Body of pancreas (tissue), 4 donors: ENCODE results near the gene ASB8. TPM values are rescaled to one million over a fixed set of nuclear protein-coding genes. Genes with fewer than 3 reads are reported as not detected.
"Not testable (repeated sequence)": the region's sequence is repeated elsewhere in the genome, so short reads cannot be mapped to it uniquely, and the experiment has no call there.

Experiments
- ATAC-seq: fragments of 150-250 bp; one replicate; pipeline ENCODE4 v1.9.1; 2016
- DNase-seq, 4 donors: peaks; one replicate each; pipeline ENCODE4 v3.0.0-alpha.2; 2019
- H3K27ac ChIP-seq, 4 donors: fragments of 200-600 bp; sonication (generic); 1 replicate in 3 of 4; 2 replicates in 1 of 4; pipeline versions ENCODE4 v1.5.1 to v1.6.1; 2016 to 2019; ENCODE audit warnings: mild to moderate bottlenecking in 1 of 4, mixed read lengths in 1 of 4, moderate library complexity in 1 of 4
- H3K27me3 ChIP-seq, 2 donors: fragments of 200-600 bp; sonication (generic); one replicate each; pipeline ENCODE4 v1.6.0; 2016; ENCODE audit warnings: mild to moderate bottlenecking in 1 of 2
- H3K36me3 ChIP-seq, 2 donors: fragments of 200-600 bp; sonication (generic); replicated peaks in 1 of 2; 2 replicates each; pipeline ENCODE4 v1.5.1; 2016; ENCODE audit warnings: low read depth in 2 of 2; ENCODE audit not compliant: insufficient read depth in 1 of 2
- H3K4me1 ChIP-seq: fragments of 200-600 bp; sonication (generic); one replicate; pipeline ENCODE4 v1.6.0; 2016
- H3K4me3 ChIP-seq, 2 donors: fragments of 200-600 bp; sonication (generic); 1 replicate in 1 of 2; 2 replicates in 1 of 2; pipeline ENCODE4 v1.5.1; 2016 to 2019
- H3K9me3 ChIP-seq, 3 donors: fragments of 200-600 bp; sonication (generic); 1 replicate in 2 of 3; 2 replicates in 1 of 3; pipeline ENCODE4 v1.5.1; 2016
- POLR2A ChIP-seq, 3 donors: fragments of 450-650 bp; IDR thresholded peaks; one replicate each; pipeline ENCODE4 v1.6.1; 2016; ENCODE audit warnings: antibody characterized with exemption in 3 of 3, mild to moderate bottlenecking in 2 of 3
- WGBS, 2 donors: methylation state at CpG; one replicate each; pipeline ENCODE4 v1.1.5; 2017; 5-methylcytosine and 5-hydroxymethylcytosine counted together
- intact Hi-C: fragments of 100-400 bp; cut with DNase I; formaldehyde crosslinking; loops from one replicate; pipeline ENCODE4 v1.15.1; 2023
- total RNA-seq, 2 donors: library from RNA; depleted of rRNA; stranded (reverse); fragments of >200 nt; gene quantifications; one replicate each; pipeline ENCODE4 v1.1.0, GENCODE V29; 2016
- TF ChIP-seq, protein P1 (sequence below), 7 experiments: fragments of 450-650 bp in 4 of 7; fragments of 200-600 bp in 3 of 7; sonication (generic) in 3 of 7; IDR thresholded peaks; one replicate each; pipeline ENCODE4 v1.5.1; 2016 to 2019; ENCODE audit warnings: antibody characterized with exemption in 7 of 7

Gene ASB8
- total RNA-seq, 2 donors from 2014 or later, result 27.2 to 33.0 TPM

DNA sequence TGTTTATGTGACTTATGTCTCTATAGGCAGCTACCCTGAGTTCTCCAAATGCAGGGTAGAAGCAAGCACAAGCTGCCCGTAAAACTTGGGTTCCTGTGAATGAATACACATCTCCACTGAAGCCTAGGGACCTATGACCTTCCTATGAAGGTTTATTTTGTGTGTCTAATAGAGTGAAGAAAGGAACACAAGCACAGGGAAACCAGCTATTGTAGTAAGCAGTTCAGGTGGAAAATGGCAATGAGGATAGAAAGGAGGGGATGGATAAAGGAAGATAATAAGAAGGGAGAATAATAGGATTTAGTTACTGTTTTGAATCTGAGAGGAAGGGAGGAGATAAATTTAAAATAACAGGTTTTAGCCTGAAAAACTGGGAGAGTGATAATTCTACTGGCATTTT is 35.8 kb downstream of the ASB8 start:
- H3K36me3 ChIP-seq, result no peaks in the 10 kb centered on the region
- 91 to 94% methylated on average over 1 of the region's 1 CpG for WGBS, 2 donors
- no peaks in the 10 kb centered on the region for H3K27me3 ChIP-seq
- no peak overlapping the region for H3K27ac ChIP-seq
- DNase-seq, result no peak
- peaks cover 10% of the 10 kb centered on the region for H3K4me1 ChIP-seq
- intact Hi-C loops, result no loop called here
- no peak for TF ChIP-seq POLR2A (IDR thresholded peaks at IDR 0.05)
- H3K4me3 ChIP-seq, result no peak overlapping the region
- ATAC-seq, result no peak
- no peaks in the 10 kb centered on the region for H3K9me3 ChIP-seq

GRCh38 chr12:48119834-48120195 is 37.5 kb downstream of the ASB8 start:
- Histone ChIP-seq H3K27ac (peak overlapping the region in 1 of 4 donors; percentile 7), H3K36me3 (no peaks in the 10 kb centered on the region), H3K27me3 (no peaks in the 10 kb centered on the region), H3K4me1 (peaks cover 10% of the 10 kb centered on the region), H3K9me3 (no peaks in the 10 kb centered on the region), H3K4me3 (no peak overlapping the region)
- ATAC-seq, result no peak
- intact Hi-C loops, result no loop called here
- WGBS, 2 donors, result 24 to 27% methylated on average over 5 of the region's 5 CpGs
- no peak for TF ChIP-seq POLR2A (IDR thresholded peaks at IDR 0.05)
- TF ChIP-seq, protein P1, sequence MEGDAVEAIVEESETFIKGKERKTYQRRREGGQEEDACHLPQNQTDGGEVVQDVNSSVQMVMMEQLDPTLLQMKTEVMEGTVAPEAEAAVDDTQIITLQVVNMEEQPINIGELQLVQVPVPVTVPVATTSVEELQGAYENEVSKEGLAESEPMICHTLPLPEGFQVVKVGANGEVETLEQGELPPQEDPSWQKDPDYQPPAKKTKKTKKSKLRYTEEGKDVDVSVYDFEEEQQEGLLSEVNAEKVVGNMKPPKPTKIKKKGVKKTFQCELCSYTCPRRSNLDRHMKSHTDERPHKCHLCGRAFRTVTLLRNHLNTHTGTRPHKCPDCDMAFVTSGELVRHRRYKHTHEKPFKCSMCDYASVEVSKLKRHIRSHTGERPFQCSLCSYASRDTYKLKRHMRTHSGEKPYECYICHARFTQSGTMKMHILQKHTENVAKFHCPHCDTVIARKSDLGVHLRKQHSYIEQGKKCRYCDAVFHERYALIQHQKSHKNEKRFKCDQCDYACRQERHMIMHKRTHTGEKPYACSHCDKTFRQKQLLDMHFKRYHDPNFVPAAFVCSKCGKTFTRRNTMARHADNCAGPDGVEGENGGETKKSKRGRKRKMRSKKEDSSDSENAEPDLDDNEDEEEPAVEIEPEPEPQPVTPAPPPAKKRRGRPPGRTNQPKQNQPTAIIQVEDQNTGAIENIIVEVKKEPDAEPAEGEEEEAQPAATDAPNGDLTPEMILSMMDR (IDR thresholded peaks at IDR 0.05), result no peak
- DNase-seq, result no peak

GRCh38 chr12:48119078-48119833 is 38.1 kb downstream of the ASB8 start, which contains the start of gene PFKM:
Gene PFKM, plus strand, starts transcription at chr12:48119364. Its CDS starts 3,411 bp downstream, at chr12:48122775.
- Histone ChIP-seq H3K36me3 (no peaks in the 10 kb centered on the region), H3K27ac (peak within 1 kb of the TSS in 2 of 4 donors; percentile 7 to 37), H3K4me1 (peaks cover 10% of the 10 kb centered on the region), H3K4me3 (peak within 1 kb of the TSS; percentile 15 to 45), H3K27me3 (no peaks in the 10 kb centered on the region), H3K9me3 (no peaks in the 10 kb centered on the region)
- peak in 1 of 3 donors; percentile 17 for TF ChIP-seq POLR2A (IDR thresholded peaks at IDR 0.05)
- TF ChIP-seq, protein P1 (IDR thresholded peaks at IDR 0.05), result no peak
- peak; percentile 65 to 87 (median 81) for DNase-seq
- intact Hi-C loops, result no loop called here
- peak; percentile 98 for ATAC-seq
- 1 to 2% methylated on average over 20 of the region's 20 CpGs for WGBS, 2 donors

GRCh38 chr12:48118284-48118871 is 38.9 kb downstream of the ASB8 start:
- Histone ChIP-seq H3K27ac (no peak overlapping the region), H3K27me3 (no peaks in the 10 kb centered on the region), H3K9me3 (no peaks in the 10 kb centered on the region), H3K4me3 (no peak overlapping the region), H3K4me1 (peaks cover 10% of the 10 kb centered on the region), H3K36me3 (no peaks in the 10 kb centered on the region)
- TF ChIP-seq, protein P1 (IDR thresholded peaks at IDR 0.05), result no peak
- TF ChIP-seq POLR2A (IDR thresholded peaks at IDR 0.05), result no peak
- WGBS, 2 donors, result 38 to 40% methylated on average over 3 of the region's 3 CpGs
- no peak for DNase-seq
- intact Hi-C loops, result no loop called here
- ATAC-seq, result no peak

- Histone ChIP-seq H3K27me3 (no peaks in the 10 kb centered on the region), H3K27ac (no peak overlapping the region), H3K9me3 (no peaks in the 10 kb centered on the region), H3K4me3 (no peak overlapping the region), H3K4me1 (peaks cover 10% of the 10 kb centered on the region), H3K36me3 (no peaks in the 10 kb centered on the region)
- DNase-seq, result no peak
- 86 to 96% methylated on average over 1 of the region's 1 CpG for WGBS, 2 donors
- intact Hi-C loops, result no loop called here
- ATAC-seq, result no peak
- no peak for TF ChIP-seq POLR2A (IDR thresholded peaks at IDR 0.05)
- TF ChIP-seq, protein P1 (IDR thresholded peaks at IDR 0.05), result no peak
These were observed 41.4 kb downstream of the ASB8 start for GRCh38 chr12:48115957-48116356.

DNA sequence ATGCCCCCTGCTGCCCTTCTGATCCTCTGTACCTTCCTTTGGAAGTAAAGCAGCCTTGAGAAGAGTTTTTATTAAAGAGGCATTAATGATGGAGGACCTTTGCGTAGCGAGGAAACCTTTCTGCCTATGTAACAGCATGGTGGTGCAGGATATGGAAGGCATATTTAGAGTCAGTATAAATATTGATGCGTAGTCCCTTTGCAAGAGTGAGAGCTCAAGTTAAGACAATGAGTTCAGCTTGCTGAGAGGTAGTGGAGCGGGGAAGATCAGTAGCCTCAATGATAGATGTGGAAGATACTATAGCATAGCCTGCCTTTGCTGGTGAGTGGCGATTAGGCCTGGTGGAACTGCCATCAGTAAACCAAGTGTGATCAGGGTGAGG is 46.0 kb downstream of the ASB8 start:
- H3K9me3 ChIP-seq, H3K36me3 ChIP-seq, H3K27ac ChIP-seq, intact Hi-C loops, DNase-seq, H3K4me3 ChIP-seq, H3K27me3 ChIP-seq, H3K4me1 ChIP-seq, ATAC-seq: not testable (repeated sequence)
- 95 to 97% methylated on average over 5 of the region's 5 CpGs for WGBS, 2 donors
